Aorta (tissue), 5 donors: ENCODE measurements around the gene PTPRN2. TPM values are rescaled to one million over a fixed set of nuclear protein-coding genes. Genes with fewer than 3 reads are reported as not detected.
"Not testable (repeated sequence)": the region's sequence is repeated elsewhere in the genome, so short reads cannot be mapped to it uniquely, and the experiment has no call there.

Source experiments
- ATAC-seq: fragments of 200-7000 bp; cut with Tn5 transposase; one replicate; pipeline ENCODE4 v1.9.1; 2022; ENCODE audit warnings: moderate library complexity; ENCODE audit not compliant: low FRiP score
- DNase-seq, 2 donors: peaks; one replicate each; pipeline ENCODE4 v3.0.0-alpha.2; 2020
- H3K27ac ChIP-seq, 2 donors: one replicate each; pipeline ENCODE4 v1.5.1; 2013; ENCODE audit warnings: low read length in 2 of 2, mild to moderate bottlenecking in 2 of 2, moderate library complexity in 2 of 2, control low read depth in 1 of 2, inconsistent platforms in 1 of 2, low read depth in 1 of 2
- H3K27me3 ChIP-seq, 2 donors: one replicate each; pipeline ENCODE4 v1.6.1; 2013; ENCODE audit warnings: control low read depth in 1 of 2, low read length in 1 of 2, mild to moderate bottlenecking in 1 of 2, moderate library complexity in 1 of 2; ENCODE audit not compliant: insufficient read depth in 2 of 2, control insufficient read depth in 1 of 2
- H3K36me3 ChIP-seq, 2 donors: one replicate each; pipeline ENCODE4 v1.6.1; 2013; ENCODE audit warnings: control low read depth in 1 of 2, low read length in 1 of 2, mild to moderate bottlenecking in 1 of 2; ENCODE audit not compliant: insufficient read depth in 2 of 2, control insufficient read depth in 1 of 2
- H3K4me1 ChIP-seq, 2 donors: one replicate each; pipeline ENCODE4 v1.6.1; 2013; ENCODE audit warnings: low read length in 2 of 2, control low read depth in 1 of 2, mild to moderate bottlenecking in 1 of 2, moderate library complexity in 1 of 2; ENCODE audit not compliant: insufficient read depth in 2 of 2, control insufficient read depth in 1 of 2
- H3K4me3 ChIP-seq, 2 donors: one replicate each; pipeline ENCODE4 v1.5.1; 2013; ENCODE audit warnings: low read length in 2 of 2, control low read depth in 1 of 2, mild to moderate bottlenecking in 1 of 2
- H3K9me3 ChIP-seq: one replicate; pipeline ENCODE4 v1.6.1; 2013; ENCODE audit warnings: mild to moderate bottlenecking, low read length; ENCODE audit not compliant: control insufficient read depth
- WGBS, 2 donors: extraction: QIAGEN DNeasy Blood & Tissue Kit; methylation state at CpG; one replicate each; pipeline ENCODE4 v1.1.7; 2013; 5-methylcytosine and 5-hydroxymethylcytosine counted together
- intact Hi-C, 2 donors: fragments of 100-400 bp; cut with DNase I; formaldehyde crosslinking; loops; one replicate each; pipeline versions ENCODE4 v1.14.2 to v1.15.0; 2022
- polyA plus RNA-seq, 2 donors: library from polyadenylated mRNA; stranded (reverse); fragments of 200-250 nt; gene quantifications; one replicate each; pipeline ENCODE4 v1.2.3, GENCODE V29; 2013
- total RNA-seq, 2 donors: library from RNA; stranded (reverse); fragmentation: NEBNext Ultra II Directional; extraction: Animal tissue kit (Norgen Biotek cat#: 25700); gene quantifications; one replicate each; pipeline ENCODE4 v1.2.1, GENCODE V29; 2021
- donor health status: healthy with polysubstance abuse.
- donor health status: Bipolar disorder and iron deficiency.
- donor health status: DM: no; HTN: no; CAD: no.
- donor health status: DM: no; HTN: no; CAD: no.
- donor health status: DM: yes; HTN: yes; CAD: no.

The PTPRN2 gene
- total and polyA plus RNA-seq, 4 donors: 0.67 to 3.3 (median 1.4) TPM

DNA sequence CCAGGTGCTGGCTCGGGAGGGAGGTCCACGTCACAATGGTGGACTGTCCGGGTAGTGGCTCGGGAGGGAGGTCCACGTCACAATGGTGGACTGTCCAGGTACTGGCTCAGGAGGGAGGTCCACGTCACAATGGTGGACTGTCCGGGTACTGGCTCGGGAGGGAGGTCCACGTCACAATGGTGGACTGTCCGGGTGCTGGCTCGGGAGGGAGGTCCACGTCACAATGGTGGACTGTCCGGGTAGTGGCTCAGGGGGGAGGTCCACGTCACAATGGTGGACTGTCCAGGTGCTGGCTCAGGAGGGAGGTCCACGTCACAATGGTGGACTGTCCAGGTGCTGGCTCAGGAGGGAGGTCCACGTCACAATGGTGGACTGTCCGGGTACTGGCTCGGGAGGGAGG, 65.8 kb downstream of the PTPRN2 start:
- H3K27me3 ChIP-seq, ATAC-seq, H3K9me3 ChIP-seq, intact Hi-C loops, H3K36me3 ChIP-seq, H3K4me1 ChIP-seq, H3K4me3 ChIP-seq, H3K27ac ChIP-seq, DNase-seq: not testable (repeated sequence)
- 82 to 88% methylated on average over 13 to 18 of the region's 18 CpGs for WGBS, 2 donors

DNA sequence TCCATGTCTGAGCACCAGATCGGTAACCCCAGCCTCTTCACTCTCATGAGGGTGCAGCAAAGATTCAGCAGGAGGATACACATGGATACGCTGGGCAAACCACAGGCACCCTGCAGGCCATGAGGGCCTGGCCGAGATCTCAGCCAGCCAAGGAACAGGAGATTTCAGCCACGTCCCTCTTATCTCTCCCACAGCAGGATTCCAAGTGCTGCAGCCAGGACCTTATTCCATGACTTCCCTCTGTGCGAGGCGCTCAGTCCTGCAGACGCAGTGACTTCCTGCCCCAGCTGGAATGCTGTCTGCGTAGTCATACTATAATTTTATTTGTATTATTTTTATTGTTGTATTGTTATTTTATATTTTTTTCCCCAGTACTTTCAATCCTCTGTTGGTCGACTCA, 66.8 kb downstream of the PTPRN2 start:
- intact Hi-C loops: no loop called here
- Histone ChIP-seq H3K36me3 (no peaks in the 10 kb centered on the region), H3K9me3 (no peaks in the 10 kb centered on the region), H3K4me1 (no peaks in the 10 kb centered on the region), H3K4me3 (no peak overlapping the region), H3K27ac (no peak overlapping the region), H3K27me3 (no peaks in the 10 kb centered on the region)
- WGBS, 2 donors: 63 to 74% methylated on average over 9 of the region's 9 CpGs
- no peak for DNase-seq
- ATAC-seq: no peak

DNA sequence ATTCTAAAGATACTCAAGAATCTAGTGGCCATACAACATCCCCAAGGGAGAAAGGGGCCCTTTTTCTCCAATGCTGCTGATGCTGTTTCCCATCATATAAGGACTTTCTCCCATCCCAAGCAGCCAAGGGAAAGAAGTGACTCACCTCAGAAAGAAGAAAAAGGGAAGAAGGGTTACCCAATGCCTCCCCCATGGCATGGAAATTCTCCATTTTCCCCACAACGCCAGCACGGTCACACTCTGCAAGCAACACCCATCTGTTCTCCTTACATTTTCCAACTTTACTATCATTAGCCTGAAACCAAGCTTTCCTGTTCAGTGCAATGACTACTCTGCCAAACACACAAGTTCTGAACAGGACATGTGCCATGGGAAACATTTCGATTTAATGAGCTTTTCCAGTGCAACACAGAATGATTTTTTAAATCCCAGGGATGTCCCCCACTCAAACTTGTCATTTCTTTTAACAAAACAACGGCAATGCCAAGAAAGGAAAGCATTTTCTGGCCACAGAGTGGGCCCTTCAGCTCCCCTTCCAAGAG, 67.9 kb downstream of the PTPRN2 start:
- H3K4me3 ChIP-seq: no peak overlapping the region
- DNase-seq: no peak
- H3K4me1 ChIP-seq: no peaks in the 10 kb centered on the region
- no peaks in the 10 kb centered on the region for H3K27me3 ChIP-seq
- intact Hi-C loops: no loop called here
- H3K9me3 ChIP-seq: no peaks in the 10 kb centered on the region
- H3K27ac ChIP-seq: no peak overlapping the region
- no peak for ATAC-seq
- H3K36me3 ChIP-seq: no peaks in the 10 kb centered on the region
- WGBS, 2 donors: 33 to 40% methylated on average over 4 of the region's 4 CpGs

GRCh38 chr7:158518980-158519632, 68.5 kb downstream of the PTPRN2 start:
- 76 to 77% methylated on average over 7 of the region's 7 CpGs for WGBS, 2 donors

DNA sequence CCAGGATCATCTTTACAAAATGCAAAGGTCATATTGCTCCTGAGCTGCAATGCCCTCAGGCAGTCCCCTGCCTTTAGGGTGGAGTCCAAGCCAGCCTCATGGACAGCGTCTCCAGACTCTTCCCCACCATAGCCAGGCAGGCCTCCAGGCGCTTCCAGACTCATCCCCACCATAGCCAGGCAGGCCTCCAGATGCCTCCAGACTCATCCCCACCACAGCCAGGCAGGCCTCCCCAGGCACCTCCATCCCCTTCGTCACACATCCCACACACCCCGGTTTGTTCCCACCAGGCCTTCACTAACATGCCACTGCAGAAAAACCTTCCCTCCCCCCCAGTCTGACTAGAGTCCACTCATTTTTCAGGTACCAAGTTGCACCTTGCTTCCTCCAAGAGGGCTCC, 70.1 kb downstream of the PTPRN2 start:
- no peak overlapping the region for H3K27ac ChIP-seq
- DNase-seq (no peak), ATAC-seq (no peak)
- no peaks in the 10 kb centered on the region for H3K27me3 ChIP-seq
- peaks cover 2% of the 10 kb centered on the region for H3K9me3 ChIP-seq
- intact Hi-C loops: no loop called here
- no peaks in the 10 kb centered on the region for H3K36me3 ChIP-seq
- H3K4me3 ChIP-seq: no peak overlapping the region
- 85 to 89% methylated on average over 4 of the region's 4 CpGs for WGBS, 2 donors
- H3K4me1 ChIP-seq: no peaks in the 10 kb centered on the region

More at GRCh38 chr7:158518980-158519632, 68.5 kb downstream of the PTPRN2 start:
- intact Hi-C loops: no loop called here
- Histone ChIP-seq H3K4me3 (no peak overlapping the region), H3K36me3 (no peaks in the 10 kb centered on the region), H3K27ac (no peak overlapping the region), H3K4me1 (no peaks in the 10 kb centered on the region), H3K27me3 (no peaks in the 10 kb centered on the region), H3K9me3 (no peaks in the 10 kb centered on the region)
- DNase-seq (no peak), ATAC-seq (no peak)

DNA sequence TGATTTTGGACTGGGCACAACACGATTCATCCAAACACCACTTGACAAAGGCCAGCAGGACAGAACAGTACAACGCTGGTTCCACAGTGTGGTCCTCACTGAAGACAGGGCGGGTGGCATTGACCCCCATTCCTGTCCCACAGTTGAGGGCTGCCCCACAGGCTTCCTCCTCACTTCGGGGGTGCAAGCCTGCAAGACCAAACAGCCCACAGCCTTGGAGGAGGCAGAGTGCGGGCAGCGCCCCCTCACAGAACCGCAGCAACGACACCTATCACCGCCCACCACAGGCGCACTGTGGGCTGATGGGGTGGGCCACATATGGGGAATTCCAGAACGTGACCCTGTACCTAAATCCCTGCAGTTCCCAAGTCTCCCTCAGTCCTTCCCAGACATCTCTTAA, 70.6 kb downstream of the PTPRN2 start:
- WGBS, 2 donors: 88 to 89% methylated on average over 11 of the region's 11 CpGs
- no peaks in the 10 kb centered on the region for H3K27me3 ChIP-seq
- no peaks in the 10 kb centered on the region for H3K4me1 ChIP-seq
- no peaks in the 10 kb centered on the region for H3K36me3 ChIP-seq
- H3K4me3 ChIP-seq: no peak overlapping the region
- no peak overlapping the region for H3K27ac ChIP-seq
- DNase-seq (no peak), ATAC-seq (peak; percentile 26)
- intact Hi-C loops: no loop called here
- peaks cover 6% of the 10 kb centered on the region for H3K9me3 ChIP-seq

DNA sequence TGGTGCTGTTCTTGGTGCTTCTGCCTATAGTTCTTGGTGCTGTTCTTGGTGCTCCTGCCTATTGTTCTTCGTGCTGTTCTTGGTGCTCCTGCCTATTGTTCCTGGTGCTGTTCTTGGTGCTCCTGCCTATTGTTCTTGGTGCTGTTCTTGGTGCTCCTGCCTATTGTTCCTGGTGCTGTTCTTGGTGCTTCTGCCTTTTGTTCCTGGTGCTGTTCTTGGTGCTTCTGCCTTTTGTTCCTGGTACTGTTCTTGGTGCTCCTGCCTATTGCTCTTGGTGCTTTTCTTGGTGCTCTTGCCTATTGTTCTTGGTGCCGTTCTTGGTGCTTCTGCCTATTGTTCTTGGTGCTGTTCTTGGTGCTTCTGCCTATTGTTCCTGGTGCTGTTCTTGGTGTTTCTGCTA, 71.1 kb downstream of the PTPRN2 start:
- no peak overlapping the region for H3K4me3 ChIP-seq
- DNase-seq: no peak
- ATAC-seq: no peak
- no peaks in the 10 kb centered on the region for H3K27me3 ChIP-seq
- intact Hi-C loops: no loop called here
- 90 to 91% methylated on average over 2 of the region's 2 CpGs for WGBS, 2 donors
- peaks cover 8% of the 10 kb centered on the region for H3K9me3 ChIP-seq
- no peak overlapping the region for H3K27ac ChIP-seq
- no peaks in the 10 kb centered on the region for H3K4me1 ChIP-seq
- no peaks in the 10 kb centered on the region for H3K36me3 ChIP-seq

GRCh38 chr7:158512869-158513268, 74.8 kb downstream of the PTPRN2 start:
- no peaks in the 10 kb centered on the region for H3K4me1 ChIP-seq
- WGBS, 2 donors: 84 to 89% methylated on average over 6 of the region's 6 CpGs
- no peaks in the 10 kb centered on the region for H3K36me3 ChIP-seq
- no peak overlapping the region for H3K27ac ChIP-seq
- intact Hi-C loops: no loop called here
- no peak for DNase-seq
- H3K4me3 ChIP-seq: no peak overlapping the region
- no peaks in the 10 kb centered on the region for H3K27me3 ChIP-seq
- no peak for ATAC-seq
- H3K9me3 ChIP-seq: peaks cover 15% of the 10 kb centered on the region

DNA sequence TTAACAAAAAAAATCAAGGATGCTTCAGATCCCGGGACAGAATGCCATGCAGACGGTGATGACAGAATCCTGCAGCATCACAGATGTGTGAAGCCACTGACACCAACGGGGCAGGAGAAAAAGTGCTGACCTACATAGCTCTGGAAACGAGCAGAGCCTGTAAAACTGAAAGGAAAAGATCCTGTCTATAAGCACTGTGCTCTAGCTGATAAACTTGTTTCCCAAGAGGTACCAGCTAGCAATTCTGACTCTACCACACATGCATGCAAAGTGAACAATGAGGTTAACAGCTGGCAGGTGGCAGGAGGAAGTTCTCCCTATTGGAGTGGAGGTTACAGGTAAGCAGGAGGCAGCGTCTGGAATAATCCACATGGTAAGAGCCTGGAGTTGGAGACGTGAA, 75.6 kb downstream of the PTPRN2 start:
- WGBS, 2 donors: 74 to 78% methylated on average over 6 of the region's 6 CpGs
- DNase-seq (no peak), ATAC-seq (no peak)
- Histone ChIP-seq H3K27me3 (no peaks in the 10 kb centered on the region), H3K4me3 (no peak overlapping the region), H3K27ac (no peak overlapping the region), H3K9me3 (peaks cover 15% of the 10 kb centered on the region), H3K4me1 (no peaks in the 10 kb centered on the region), H3K36me3 (no peaks in the 10 kb centered on the region)
- intact Hi-C loops: no loop called here
